Sigmoid colon (tissue), 7 donors: ENCODE measurements around the gene CACNG7. TPM values are rescaled to one million over a fixed set of nuclear protein-coding genes. Genes with fewer than 3 reads are reported as not detected.
"Not testable (repeated sequence)": the region's sequence is repeated elsewhere in the genome, so short reads cannot be mapped to it uniquely, and the experiment has no call there.

Experiments
- DNase-seq: peaks from one replicate; pipeline ENCODE4 v3.0.0-alpha.2; 2019
- H3K27ac ChIP-seq, 4 donors: fragments of 200-600 bp; sonication (generic); one replicate each; pipeline ENCODE4 v1.5.1; 2016 to 2019; ENCODE audit warnings: mild to moderate bottlenecking in 1 of 4
- H3K27me3 ChIP-seq, 3 donors: fragments of 200-600 bp; sonication (generic); one replicate each; pipeline ENCODE4 v1.5.1; 2019; ENCODE audit warnings: mild to moderate bottlenecking in 1 of 3
- H3K36me3 ChIP-seq, 4 donors: fragments of 200-600 bp; sonication (generic); one replicate each; pipeline ENCODE4 v1.5.1; 2016 to 2019
- H3K4me1 ChIP-seq, 4 donors: fragments of 200-600 bp; sonication (generic); one replicate each; pipeline ENCODE4 v1.5.1; 2017 to 2019
- H3K4me3 ChIP-seq, 4 donors: fragments of 200-600 bp; sonication (generic); one replicate each; pipeline ENCODE4 v1.5.1; 2017 to 2019; ENCODE audit warnings: mild to moderate bottlenecking in 2 of 4, moderate library complexity in 1 of 4
- H3K9me3 ChIP-seq, 4 donors: fragments of 200-600 bp in 3 of 4; sonication (generic) in 3 of 4; one replicate each; pipeline versions ENCODE4 v1.5.1 to v1.6.1; 2013 to 2019
- EP300 ChIP-seq, 4 donors: sonication (generic); formaldehyde crosslinking; IDR thresholded peaks; one replicate each; pipeline ENCODE4 v1.6.1; 2017; ENCODE audit warnings: antibody characterized with exemption in 4 of 4
- POLR2A ChIP-seq, 2 donors: fragments of 450-650 bp; IDR thresholded peaks; one replicate each; pipeline ENCODE4 v1.6.1; 2016; ENCODE audit warnings: antibody characterized with exemption in 2 of 2, mild to moderate bottlenecking in 2 of 2, moderate library complexity in 2 of 2
- POLR2AphosphoS5 ChIP-seq, 4 donors: sonication (generic); formaldehyde crosslinking; IDR thresholded peaks; one replicate each; pipeline ENCODE4 v1.6.1; 2017; ENCODE audit warnings: antibody characterized with exemption in 4 of 4
- WGBS, 2 donors: extraction: QIAGEN DNeasy Blood & Tissue Kit; methylation state at CpG; one replicate each; pipeline ENCODE4 v1.1.7; 2013; 5-methylcytosine and 5-hydroxymethylcytosine counted together
- intact Hi-C: fragments of 100-400 bp; cut with DNase I; formaldehyde crosslinking; loops from one replicate; pipeline ENCODE4 v1.15.1; 2023
- polyA plus RNA-seq, 3 donors: library from polyadenylated mRNA; stranded (reverse); fragments of 200-250 nt; gene quantifications; one replicate each; pipeline ENCODE4 v1.2.3, GENCODE V29; 2013
- total RNA-seq, 4 donors: library from RNA; depleted of rRNA; stranded (reverse); fragments of >200 nt; gene quantifications; one replicate each; pipeline ENCODE4 v1.1.0, GENCODE V29; 2016
- TF ChIP-seq, protein P1 (sequence below), 4 experiments: fragments of 450-650 bp in 3 of 4; fragments of 200-600 bp in 1 of 4; IDR thresholded peaks; one replicate each; pipeline ENCODE4 v1.5.1; 2016 to 2019; ENCODE audit warnings: antibody characterized with exemption in 4 of 4, mild to moderate bottlenecking in 3 of 4, moderate library complexity in 2 of 4
- donor health status: healthy with polysubstance abuse.
- donor health status: Bipolar disorder and iron deficiency.
- donor health status: healthy.

The CACNG7 gene
- total and polyA plus RNA-seq, 7 donors, result 0.20 TPM; not detected in 6

DNA sequence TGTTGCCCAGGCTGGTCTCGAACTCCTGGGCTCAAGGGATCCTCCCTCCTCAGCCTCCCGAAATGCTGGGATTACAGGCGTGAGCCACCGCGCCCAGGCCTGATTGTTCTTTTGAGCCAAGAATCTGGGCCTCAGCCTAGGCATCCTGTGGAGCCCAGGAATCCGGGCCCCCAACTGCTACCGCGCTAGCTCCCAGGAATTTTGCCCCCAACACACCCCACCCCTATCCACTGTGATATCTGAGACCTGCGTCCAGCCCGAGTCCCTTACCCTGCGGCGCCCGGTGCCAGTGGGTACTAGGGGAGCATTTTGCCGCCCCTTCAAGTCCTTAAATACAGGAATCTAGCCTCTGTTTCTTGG is 42.2 kb upstream of the CACNG7 start:
- TF ChIP-seq, protein P1, sequence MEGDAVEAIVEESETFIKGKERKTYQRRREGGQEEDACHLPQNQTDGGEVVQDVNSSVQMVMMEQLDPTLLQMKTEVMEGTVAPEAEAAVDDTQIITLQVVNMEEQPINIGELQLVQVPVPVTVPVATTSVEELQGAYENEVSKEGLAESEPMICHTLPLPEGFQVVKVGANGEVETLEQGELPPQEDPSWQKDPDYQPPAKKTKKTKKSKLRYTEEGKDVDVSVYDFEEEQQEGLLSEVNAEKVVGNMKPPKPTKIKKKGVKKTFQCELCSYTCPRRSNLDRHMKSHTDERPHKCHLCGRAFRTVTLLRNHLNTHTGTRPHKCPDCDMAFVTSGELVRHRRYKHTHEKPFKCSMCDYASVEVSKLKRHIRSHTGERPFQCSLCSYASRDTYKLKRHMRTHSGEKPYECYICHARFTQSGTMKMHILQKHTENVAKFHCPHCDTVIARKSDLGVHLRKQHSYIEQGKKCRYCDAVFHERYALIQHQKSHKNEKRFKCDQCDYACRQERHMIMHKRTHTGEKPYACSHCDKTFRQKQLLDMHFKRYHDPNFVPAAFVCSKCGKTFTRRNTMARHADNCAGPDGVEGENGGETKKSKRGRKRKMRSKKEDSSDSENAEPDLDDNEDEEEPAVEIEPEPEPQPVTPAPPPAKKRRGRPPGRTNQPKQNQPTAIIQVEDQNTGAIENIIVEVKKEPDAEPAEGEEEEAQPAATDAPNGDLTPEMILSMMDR (IDR thresholded peaks at IDR 0.05), result no peak
- no peak for TF ChIP-seq POLR2A (IDR thresholded peaks at IDR 0.05)
- 28 to 46% methylated on average over 14 of the region's 14 CpGs for WGBS, 2 donors
- no peak for DNase-seq
- H3K9me3 ChIP-seq, result no peaks in the 10 kb centered on the region
- peaks cover 0 to 45% (median 38%) of the 10 kb centered on the region in 4 donors for H3K4me1 ChIP-seq
- peaks cover 0 to 6% (median 2%) of the 10 kb centered on the region in 4 donors for H3K36me3 ChIP-seq
- H3K4me3 ChIP-seq, result peak overlapping the region; percentile 36 to 93 (median 85)
- intact Hi-C loops, result loop anchor here (5.0 to 10.0 kb wide), 6 partner anchors 580 to 1540 kb away; partner anchors contain the start of genes LENG8, LENG9, PPP1R12C and RPL28
- H3K27ac ChIP-seq, result peak overlapping the region; percentile 94 to 98 (median 96)
- H3K27me3 ChIP-seq, result no peaks in the 10 kb centered on the region

DNA sequence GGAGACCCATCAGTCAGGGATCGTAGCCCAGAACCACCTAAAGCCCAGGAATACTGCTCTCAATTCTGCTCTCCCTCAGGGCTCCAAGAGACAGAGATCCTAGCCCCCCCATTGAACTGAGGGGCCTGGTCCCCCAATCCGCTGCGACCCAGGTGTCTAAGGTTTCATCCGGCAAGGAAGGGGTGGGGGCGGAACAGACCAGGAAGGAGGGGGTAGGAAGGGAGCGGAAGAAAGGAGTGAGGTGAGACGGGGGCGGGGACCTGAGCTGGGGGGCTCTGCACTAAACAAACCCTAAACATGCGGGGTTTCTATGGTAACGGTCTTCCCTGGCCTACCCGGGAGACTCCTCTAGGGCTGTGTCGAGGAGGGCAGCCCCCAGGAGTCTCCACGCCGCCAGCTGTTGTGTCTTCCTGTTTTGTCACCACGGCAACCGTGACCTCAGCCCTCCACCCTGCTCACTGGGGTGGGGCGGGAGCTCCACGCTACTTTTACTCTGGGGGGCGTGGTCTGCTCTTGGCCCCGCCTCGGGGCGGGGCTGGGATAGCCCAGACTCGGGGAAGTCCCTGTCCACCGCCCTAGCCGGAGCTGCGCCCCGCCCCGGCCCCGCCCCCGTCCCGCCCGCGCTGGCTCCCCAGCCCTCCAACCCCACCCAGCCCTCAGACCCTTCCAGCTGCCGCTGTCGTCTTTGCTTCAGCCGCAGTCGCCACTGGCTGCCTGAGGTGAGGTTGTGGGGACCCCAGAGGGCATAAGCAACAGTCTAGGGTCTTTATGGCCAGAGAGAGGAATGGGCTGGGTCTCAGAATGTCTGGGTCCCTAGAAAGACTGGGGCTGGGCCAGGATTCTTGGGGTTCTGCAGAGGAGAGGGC is 41.6 kb upstream of the CACNG7 start, which contains the start of gene MYADM:
TSS of gene MYADM (plus strand) at position 659 of the 866 bp plus-strand sequence. CDS start 5,647 bp downstream, outside the sequence.
- Histone ChIP-seq H3K4me3 (peak within 1 kb of the TSS; percentile 79 to 94 (median 92)), H3K4me1 (peaks cover 0 to 51% (median 45%) of the 10 kb centered on the region in 4 donors), H3K9me3 (no peaks in the 10 kb centered on the region), H3K27ac (peak within 1 kb of the TSS; percentile 94 to 98 (median 96)), H3K27me3 (no peaks in the 10 kb centered on the region), H3K36me3 (peaks cover 0 to 9% (median 4%) of the 10 kb centered on the region in 4 donors)
- DNase-seq, result peak; percentile 100
- 2% methylated on average over 37 of the region's 37 CpGs for WGBS, 2 donors
- TF ChIP-seq POLR2AphosphoS5 (IDR thresholded peaks at IDR 0.05) (peak; percentile 98 to 99 (median 98)), EP300 (IDR thresholded peaks at IDR 0.05) (peak in 2 of 4 donors; percentile 39 to 69), POLR2A (IDR thresholded peaks at IDR 0.05) (peak; percentile 86 to 96)
- TF ChIP-seq, protein P1 (IDR thresholded peaks at IDR 0.05), result no peak
- intact Hi-C loops, result loop anchor here (5.0 to 10.0 kb wide), 6 partner anchors 580 to 1540 kb away; partner anchors contain the start of genes LENG8, LENG9, PPP1R12C and RPL28

DNA sequence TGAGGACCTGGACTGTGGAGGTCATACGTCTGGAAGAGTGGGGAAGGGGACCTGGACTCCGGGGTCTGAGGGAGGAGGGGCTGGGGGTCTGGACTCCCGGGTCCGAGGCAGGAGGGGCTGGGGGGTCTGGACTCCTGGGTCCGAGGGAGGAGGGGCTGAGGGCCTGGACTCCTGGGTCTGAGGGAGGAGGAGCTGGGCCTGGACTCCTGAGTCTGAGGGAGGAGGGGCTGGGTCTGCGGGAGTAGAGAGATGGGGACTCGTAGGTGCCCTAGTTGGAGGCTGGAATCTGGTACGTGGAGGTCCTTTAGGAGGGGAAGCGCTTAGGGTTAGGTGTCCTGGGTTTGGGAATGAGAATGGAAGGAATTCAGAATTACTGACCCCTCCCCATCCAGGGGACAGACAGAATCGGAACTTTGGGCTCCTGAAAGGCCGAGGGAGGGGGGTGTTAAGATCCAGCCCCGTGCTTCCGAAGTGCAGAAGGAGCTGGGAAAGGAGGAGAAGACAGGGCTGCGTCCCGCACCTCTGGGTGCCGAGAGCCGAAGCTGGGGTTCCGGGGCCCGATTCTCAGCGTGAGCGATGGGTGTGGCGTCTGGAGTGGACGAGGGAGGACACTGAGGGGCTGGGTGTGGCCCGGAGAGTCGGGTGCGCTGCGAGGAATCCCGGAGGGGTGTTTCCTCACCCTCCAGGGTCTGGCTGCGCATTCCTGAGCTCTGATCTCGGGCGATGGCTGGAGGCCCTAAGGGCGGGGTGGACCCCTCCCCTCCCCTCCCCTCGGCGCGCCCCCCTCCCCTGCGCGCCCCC is 40.8 kb upstream of the CACNG7 start:
- Histone ChIP-seq H3K27ac (peak overlapping the region; percentile 94 to 98 (median 96)), H3K4me3 (peak overlapping the region; percentile 79 to 94 (median 92)), H3K36me3 (peaks cover 0 to 17% (median 12%) of the 10 kb centered on the region in 4 donors), H3K27me3 (no peaks in the 10 kb centered on the region), H3K4me1 (peaks cover 0 to 59% (median 52%) of the 10 kb centered on the region in 4 donors), H3K9me3 (no peaks in the 10 kb centered on the region)
- 0 to 1% methylated on average over 33 to 37 of the region's 37 CpGs for WGBS, 2 donors
- intact Hi-C loops, result loop anchor here (5.0 to 10.0 kb wide), 6 partner anchors 579 to 1539 kb away; partner anchors contain the start of genes LENG8, LENG9, PPP1R12C and RPL28
- DNase-seq, result peak; percentile 89
- TF ChIP-seq POLR2A (IDR thresholded peaks at IDR 0.05) (no peak), POLR2AphosphoS5 (IDR thresholded peaks at IDR 0.05) (peak in 1 of 4 donors; percentile 3)

DNA sequence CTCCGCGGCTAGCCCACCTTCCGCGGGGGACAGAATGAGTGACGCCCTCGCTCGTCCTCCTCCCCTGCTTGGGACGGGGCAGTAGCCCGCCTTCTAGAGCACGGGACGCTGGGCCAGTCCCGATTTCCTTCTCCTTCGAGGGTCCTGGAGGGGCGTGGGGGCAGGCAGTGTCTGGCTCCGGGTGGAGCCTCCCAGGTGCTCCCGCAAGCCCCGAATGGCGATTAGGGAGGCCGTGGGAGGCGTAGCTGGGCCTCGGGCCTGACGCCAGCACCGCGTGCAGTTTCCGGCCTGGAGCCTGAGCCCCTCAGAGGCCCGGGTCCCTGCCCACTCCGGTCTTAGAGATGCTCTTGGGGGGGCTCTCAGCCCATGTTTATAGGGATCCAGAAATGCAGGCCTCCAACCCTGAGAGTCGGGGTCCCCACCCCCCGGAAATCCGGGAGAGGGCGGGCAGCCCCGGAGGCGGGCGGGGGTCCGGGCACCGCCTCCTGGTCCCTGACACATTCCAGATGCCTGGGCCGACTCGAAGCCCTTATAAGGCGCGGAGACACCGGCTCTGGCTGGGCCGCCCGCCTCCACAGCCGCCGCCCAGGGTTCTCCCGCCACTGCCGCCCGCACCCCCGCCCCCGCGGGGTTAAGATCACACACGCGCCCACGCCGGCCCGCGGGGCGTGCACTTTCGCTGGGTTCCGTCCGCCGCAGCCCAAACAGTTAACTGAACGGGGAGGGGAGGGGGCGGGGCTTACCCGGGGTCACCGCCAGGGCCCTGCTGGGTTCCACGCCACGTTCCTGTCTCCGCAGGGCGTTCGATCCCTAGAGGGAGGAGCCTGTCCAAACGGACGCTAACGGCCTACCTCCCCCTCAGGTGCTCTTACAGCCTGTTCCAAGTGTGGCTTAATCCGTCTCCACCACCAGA is 39.9 kb upstream of the CACNG7 start:
- Histone ChIP-seq H3K27me3 (no peaks in the 10 kb centered on the region), H3K4me1 (peaks cover 0 to 68% (median 61%) of the 10 kb centered on the region in 4 donors), H3K4me3 (peak overlapping the region; percentile 79 to 94 (median 92)), H3K36me3 (peaks cover 7 to 26% (median 20%) of the 10 kb centered on the region in 4 donors), H3K27ac (peak overlapping the region; percentile 94 to 98 (median 96)), H3K9me3 (no peaks in the 10 kb centered on the region)
- 0 to 1% methylated on average over 75 of the region's 75 CpGs for WGBS, 2 donors
- peak; percentile 97 for DNase-seq
- intact Hi-C loops, result loop anchor here (5.0 to 10.0 kb wide), 6 partner anchors 578 to 1538 kb away; partner anchors contain the start of genes LENG8, LENG9, PPP1R12C and RPL28
- TF ChIP-seq EP300 (IDR thresholded peaks at IDR 0.05) (peak in 2 of 4 donors; percentile 62 to 84), POLR2A (IDR thresholded peaks at IDR 0.05) (peak; percentile 75 to 88), POLR2AphosphoS5 (IDR thresholded peaks at IDR 0.05) (peak; percentile 91 to 96 (median 94))
- TF ChIP-seq, protein P1 (IDR thresholded peaks at IDR 0.05), result peak in 3 of 4 experiments; percentile 43 to 71 (median 52)

DNA sequence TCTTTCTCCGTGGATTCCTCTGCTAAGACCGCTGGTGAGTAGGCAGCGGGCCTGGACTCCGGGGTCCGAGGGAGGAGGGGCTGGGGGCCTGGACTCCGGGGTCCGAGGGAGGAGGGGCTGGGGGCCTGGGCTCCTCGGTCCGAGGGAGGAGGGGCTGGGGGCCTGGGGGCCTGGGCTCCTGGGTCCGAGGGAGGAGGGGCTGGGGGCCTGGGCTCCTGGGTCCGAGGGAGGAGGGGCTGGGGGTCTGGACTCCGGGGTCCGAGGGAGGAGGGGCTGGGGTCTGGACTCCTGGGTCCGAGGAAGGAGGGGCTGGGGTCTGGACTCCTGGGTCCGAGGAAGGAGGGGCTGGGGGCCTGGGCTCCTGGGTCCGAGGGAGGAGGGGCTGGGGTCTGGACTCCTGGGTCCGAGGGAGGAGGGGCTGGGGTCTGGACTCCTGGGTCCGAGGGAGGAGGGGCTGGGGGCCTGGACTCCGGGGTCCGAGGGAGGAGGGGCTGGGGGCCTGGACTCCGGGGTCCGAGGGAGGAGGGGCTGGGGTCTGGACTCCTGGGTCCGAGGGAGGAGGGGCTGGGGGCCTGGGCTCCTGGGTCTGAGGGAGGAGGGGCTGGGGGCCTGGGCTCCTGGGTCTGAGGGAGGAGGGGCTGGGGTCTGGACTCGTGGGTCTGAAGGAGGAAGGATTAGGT is 39.1 kb upstream of the CACNG7 start:
- Histone ChIP-seq H3K27ac (peak overlapping the region; percentile 94 to 98 (median 96)), H3K36me3 (peaks cover 12 to 34% (median 26%) of the 10 kb centered on the region in 4 donors), H3K4me1 (peaks cover 0 to 75% (median 69%) of the 10 kb centered on the region in 4 donors), H3K4me3 (peak overlapping the region; percentile 79 to 94 (median 92))
- H3K9me3 ChIP-seq, DNase-seq, H3K27me3 ChIP-seq: not testable (repeated sequence)
- intact Hi-C loops, result loop anchor here (5.0 to 10.0 kb wide), 6 partner anchors 577 to 1537 kb away; partner anchors contain the start of genes LENG8, LENG9, PPP1R12C and RPL28
- WGBS, 2 donors, result 1% methylated on average over 24 of the region's 24 CpGs
